Right lobe of liver (tissue), 6 donors: Measurements from ENCODE around the gene ZNF488. TPM values are rescaled to one million over a fixed set of nuclear protein-coding genes. Genes with fewer than 3 reads are reported as not detected.

Source experiments
- ATAC-seq, 4 donors: fragments of 200-7000 bp; cut with Tn5 transposase; one replicate each; pipeline ENCODE4 v1.9.1; 2020; ENCODE audit warnings: mild to moderate bottlenecking in 4 of 4, moderate library complexity in 4 of 4
- DNase-seq, 3 donors: peaks; one replicate each; pipeline ENCODE4 v3.0.0-alpha.2; 2020
- H3K27ac ChIP-seq, 3 donors: fragments of 200-600 bp; one replicate each; pipeline ENCODE4 v1.8.0; 2022
- H3K27me3 ChIP-seq, 2 donors: fragments of 200-600 bp; one replicate each; pipeline ENCODE4 v1.8.0; 2022
- H3K36me3 ChIP-seq, 4 donors: fragments of 200-600 bp; sonication (generic) in 1 of 4; one replicate each; pipeline versions ENCODE4 v1.5.1 to v1.8.0; 2017 to 2022; ENCODE audit warnings: control low read depth in 1 of 4
- H3K4me1 ChIP-seq, 4 donors: fragments of 200-600 bp; sonication (generic) in 1 of 4; one replicate each; pipeline versions ENCODE4 v1.5.1 to v1.8.0; 2017 to 2022; ENCODE audit warnings: control low read depth in 1 of 4
- H3K4me3 ChIP-seq, 3 donors: fragments of 200-600 bp; one replicate each; pipeline ENCODE4 v1.8.0; 2022
- H3K9me3 ChIP-seq, 4 donors: fragments of 200-600 bp; sonication (generic) in 1 of 4; one replicate each; pipeline versions ENCODE4 v1.5.1 to v1.8.0; 2017 to 2022; ENCODE audit warnings: control low read depth in 1 of 4
- POLR2A ChIP-seq: fragments of 450-650 bp; IDR thresholded peaks from one replicate; pipeline ENCODE4 v1.6.1; 2017; ENCODE audit warnings: antibody characterized with exemption, mild to moderate bottlenecking
- WGBS: methylation state at CpG from one replicate; pipeline ENCODE4 v1.1.6; 2018; ENCODE audit warnings: low coverage, low lambda C conversion rate; ENCODE audit not compliant: insufficient coverage; ENCODE audit errors: missing lambda C conversion rate; 5-methylcytosine and 5-hydroxymethylcytosine counted together
- intact Hi-C, 2 donors: fragments of 100-400 bp; cut with DNase I; formaldehyde crosslinking; loops; one replicate each; pipeline versions ENCODE4 v1.11.2 to v1.14.1; 2022
- total RNA-seq, 6 experiments: library from RNA; depleted of rRNA in 2 of 6; stranded (reverse); fragments of >200 nt in 2 of 6; fragmentation: NEBNext Ultra II Directional in 3 of 6; extraction: Animal tissue kit (Norgen Biotek cat#: 25700) in 3 of 6; gene quantifications; one replicate each; pipeline versions ENCODE4 v1.1.0 to v1.2.4, GENCODE V29; 2016 to 2023
- TF ChIP-seq, protein P1 (sequence below), 4 donors: fragments of 200-600 bp in 3 of 4; fragments of 450-650 bp in 1 of 4; IDR thresholded peaks; one replicate each; pipeline versions ENCODE4 v1.5.1 to v1.8.0; 2016 to 2022; ENCODE audit warnings: antibody characterized with exemption in 4 of 4, mild to moderate bottlenecking in 2 of 4
- donor health status: DM: no; HTN: yes; CAD: no.
- donor health status: DM: no; HTN: no; CAD: no.
- donor health status: DM: no; HTN: no; CAD: no.
- donor health status: DM: no; HTN: yes; CAD: no.
- donor health status: DM: no; HTN: yes; CAD: no.

The ZNF488 gene
- total RNA-seq, 6 experiments from 2014 or later, result not detected

DNA sequence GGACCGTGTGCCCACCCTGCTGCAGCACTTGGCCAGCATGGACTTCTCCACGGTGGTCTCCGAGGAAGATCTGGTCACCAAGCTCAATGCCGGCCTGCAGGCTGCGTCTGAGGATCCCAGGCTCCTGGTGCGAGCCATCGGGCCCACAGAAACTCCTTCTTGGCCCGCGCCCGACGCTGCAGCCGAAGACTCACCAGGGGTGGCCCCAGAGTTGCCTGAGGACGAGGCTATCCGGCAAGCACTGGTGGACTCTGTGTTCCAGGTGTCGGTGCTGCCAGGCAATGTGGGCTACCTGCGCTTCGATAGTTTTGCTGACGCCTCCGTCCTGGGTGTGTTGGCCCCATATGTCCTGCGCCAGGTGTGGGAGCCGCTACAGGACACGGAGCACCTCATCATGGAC, 34.6 kb downstream of the ZNF488 start:
- intact Hi-C loops, result no loop called here

DNA sequence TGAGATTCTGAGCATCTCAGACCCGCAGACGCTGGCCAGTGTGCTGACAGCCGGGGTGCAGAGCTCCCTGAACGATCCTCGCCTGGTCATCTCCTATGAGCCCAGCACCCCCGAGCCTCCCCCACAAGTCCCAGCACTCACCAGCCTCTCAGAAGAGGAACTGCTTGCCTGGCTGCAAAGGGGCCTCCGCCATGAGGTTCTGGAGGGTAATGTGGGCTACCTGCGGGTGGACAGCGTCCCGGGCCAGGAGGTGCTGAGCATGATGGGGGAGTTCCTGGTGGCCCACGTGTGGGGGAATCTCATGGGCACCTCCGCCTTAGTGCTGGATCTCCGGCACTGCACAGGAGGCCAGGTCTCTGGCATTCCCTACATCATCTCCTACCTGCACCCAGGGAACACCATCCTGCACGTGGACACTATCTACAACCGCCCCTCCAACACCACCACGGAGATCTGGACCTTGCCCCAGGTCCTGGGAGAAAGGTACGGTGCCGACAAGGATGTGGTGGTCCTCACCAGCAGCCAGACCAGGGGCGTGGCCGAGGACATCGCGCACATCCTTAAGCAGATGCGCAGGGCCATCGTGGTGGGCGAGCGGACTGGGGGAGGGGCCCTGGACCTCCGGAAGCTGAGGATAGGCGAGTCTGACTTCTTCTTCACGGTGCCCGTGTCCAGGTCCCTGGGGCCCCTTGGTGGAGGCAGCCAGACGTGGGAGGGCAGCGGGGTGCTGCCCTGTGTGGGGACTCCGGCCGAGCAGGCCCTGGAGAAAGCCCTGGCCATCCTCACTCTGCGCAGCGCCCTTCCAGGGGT, 35.2 kb downstream of the ZNF488 start:
- Histone ChIP-seq H3K27ac (no peak overlapping the region), H3K36me3 (no peaks in the 10 kb centered on the region), H3K9me3 (no peaks in the 10 kb centered on the region), H3K27me3 (no peaks in the 10 kb centered on the region), H3K4me1 (no peaks in the 10 kb centered on the region), H3K4me3 (no peak overlapping the region)
- DNase-seq (no peak), ATAC-seq (no peak)
- intact Hi-C loops, result no loop called here
- TF ChIP-seq POLR2A, result no peak
- TF ChIP-seq, protein P1, sequence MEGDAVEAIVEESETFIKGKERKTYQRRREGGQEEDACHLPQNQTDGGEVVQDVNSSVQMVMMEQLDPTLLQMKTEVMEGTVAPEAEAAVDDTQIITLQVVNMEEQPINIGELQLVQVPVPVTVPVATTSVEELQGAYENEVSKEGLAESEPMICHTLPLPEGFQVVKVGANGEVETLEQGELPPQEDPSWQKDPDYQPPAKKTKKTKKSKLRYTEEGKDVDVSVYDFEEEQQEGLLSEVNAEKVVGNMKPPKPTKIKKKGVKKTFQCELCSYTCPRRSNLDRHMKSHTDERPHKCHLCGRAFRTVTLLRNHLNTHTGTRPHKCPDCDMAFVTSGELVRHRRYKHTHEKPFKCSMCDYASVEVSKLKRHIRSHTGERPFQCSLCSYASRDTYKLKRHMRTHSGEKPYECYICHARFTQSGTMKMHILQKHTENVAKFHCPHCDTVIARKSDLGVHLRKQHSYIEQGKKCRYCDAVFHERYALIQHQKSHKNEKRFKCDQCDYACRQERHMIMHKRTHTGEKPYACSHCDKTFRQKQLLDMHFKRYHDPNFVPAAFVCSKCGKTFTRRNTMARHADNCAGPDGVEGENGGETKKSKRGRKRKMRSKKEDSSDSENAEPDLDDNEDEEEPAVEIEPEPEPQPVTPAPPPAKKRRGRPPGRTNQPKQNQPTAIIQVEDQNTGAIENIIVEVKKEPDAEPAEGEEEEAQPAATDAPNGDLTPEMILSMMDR (IDR thresholded peaks at IDR 0.05), result no peak
- no CpG with 5 or more reads among the region's 36 CpGs for WGBS

More for the DNA sequence above, 34.6 kb downstream of the ZNF488 start:
- H3K4me1 ChIP-seq, result no peaks in the 10 kb centered on the region
- no peaks in the 10 kb centered on the region for H3K36me3 ChIP-seq
- no peak for TF ChIP-seq POLR2A
- TF ChIP-seq, protein P1 (IDR thresholded peaks at IDR 0.05), result no peak
- DNase-seq (no peak), ATAC-seq (no peak)
- WGBS, result no CpG with 5 or more reads among the region's 22 CpGs
- H3K4me3 ChIP-seq, result no peak overlapping the region
- H3K27me3 ChIP-seq, result no peaks in the 10 kb centered on the region
- H3K9me3 ChIP-seq, result no peaks in the 10 kb centered on the region
- H3K27ac ChIP-seq, result no peak overlapping the region

DNA sequence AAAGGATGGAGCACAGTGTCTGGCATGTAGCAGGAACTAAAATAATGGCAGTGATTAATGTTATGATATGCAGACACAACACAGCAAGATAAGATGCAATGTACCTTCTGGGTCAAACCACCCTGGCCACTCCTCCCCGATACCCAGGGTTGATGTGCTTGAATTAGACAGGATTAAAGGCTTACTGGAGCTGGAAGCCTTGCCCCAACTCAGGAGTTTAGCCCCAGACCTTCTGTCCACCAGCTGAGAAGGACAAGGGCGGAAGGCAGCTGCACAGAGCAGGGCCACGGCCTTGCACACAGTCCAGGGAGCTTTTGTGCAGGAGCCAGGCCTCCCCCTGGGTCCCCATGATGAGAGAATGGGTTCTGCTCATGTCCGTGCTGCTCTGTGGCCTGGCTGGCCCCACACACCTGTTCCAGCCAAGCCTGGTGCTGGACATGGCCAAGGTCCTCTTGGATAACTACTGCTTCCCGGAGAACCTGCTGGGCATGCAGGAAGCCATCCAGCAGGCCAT, 35.9 kb downstream of the ZNF488 start, which contains the start of gene RBP3:
RBP3 (plus strand) TSS at position 226 of the 514 bp plus-strand sequence; CDS start at position 348, 122 bp downstream.
- H3K36me3 ChIP-seq, result no peaks in the 10 kb centered on the region
- H3K4me3 ChIP-seq, result no peak within 1 kb of the TSS
- no CpG with 5 or more reads among the region's 5 CpGs for WGBS
- H3K27ac ChIP-seq, result no peak within 1 kb of the TSS
- ATAC-seq, result no peak
- no peak for DNase-seq
- H3K9me3 ChIP-seq, result no peaks in the 10 kb centered on the region
- no peaks in the 10 kb centered on the region for H3K4me1 ChIP-seq
- intact Hi-C loops, result no loop called here
- TF ChIP-seq POLR2A, result no peak
- TF ChIP-seq, protein P1 (IDR thresholded peaks at IDR 0.05), result no peak
- H3K27me3 ChIP-seq, result no peaks in the 10 kb centered on the region

DNA sequence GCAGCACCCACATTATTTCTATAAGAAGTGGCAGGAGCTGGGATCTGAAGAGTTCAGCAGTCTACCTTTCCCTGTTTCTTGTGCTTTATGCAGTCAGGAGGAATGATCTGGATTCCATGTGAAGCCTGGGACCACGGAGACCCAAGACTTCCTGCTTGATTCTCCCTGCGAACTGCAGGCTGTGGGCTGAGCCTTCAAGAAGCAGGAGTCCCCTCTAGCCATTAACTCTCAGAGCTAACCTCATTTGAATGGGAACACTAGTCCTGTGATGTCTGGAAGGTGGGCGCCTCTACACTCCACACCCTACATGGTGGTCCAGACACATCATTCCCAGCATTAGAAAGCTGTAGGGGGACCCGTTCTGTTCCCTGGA, 36.8 kb downstream of the ZNF488 start:
- no peak for ATAC-seq
- no peaks in the 10 kb centered on the region for H3K4me1 ChIP-seq
- TF ChIP-seq POLR2A, result no peak
- TF ChIP-seq, protein P1 (IDR thresholded peaks at IDR 0.05), result no peak
- DNase-seq, result no peak
- no peaks in the 10 kb centered on the region for H3K36me3 ChIP-seq
- intact Hi-C loops, result no loop called here
- H3K4me3 ChIP-seq, result no peak overlapping the region
- no peak overlapping the region for H3K27ac ChIP-seq
- no peaks in the 10 kb centered on the region for H3K27me3 ChIP-seq
- WGBS, result 70% methylated on average over 4 of the region's 4 CpGs
- no peaks in the 10 kb centered on the region for H3K9me3 ChIP-seq
